CD4-positive, alpha-beta T cell treated with Interleukin-15 for 1 hour (primary cell): ENCODE measurements around the gene TMEM163.
A peak's percentile ranks its signal among the peaks of the same experiment; 100 is the strongest.
"Not testable (repeated sequence)": the region's sequence is repeated elsewhere in the genome, so short reads cannot be mapped to it uniquely, and the experiment has no call there.

Source experiments
- DNase-seq: peaks from one replicate; pipeline ENCODE4 v3.0.0-alpha.2; 2020

TMEM163 gene

GRCh38 chr2:134718817-134719814, at the start of gene TMEM163:
TSS of gene TMEM163 (minus strand) at chr2:134719000.
- peak; percentile 29 for DNase-seq

GRCh38 chr2:134766583-134766982, 47.8 kb upstream of the TMEM163 start:
- no peak for DNase-seq

DNA sequence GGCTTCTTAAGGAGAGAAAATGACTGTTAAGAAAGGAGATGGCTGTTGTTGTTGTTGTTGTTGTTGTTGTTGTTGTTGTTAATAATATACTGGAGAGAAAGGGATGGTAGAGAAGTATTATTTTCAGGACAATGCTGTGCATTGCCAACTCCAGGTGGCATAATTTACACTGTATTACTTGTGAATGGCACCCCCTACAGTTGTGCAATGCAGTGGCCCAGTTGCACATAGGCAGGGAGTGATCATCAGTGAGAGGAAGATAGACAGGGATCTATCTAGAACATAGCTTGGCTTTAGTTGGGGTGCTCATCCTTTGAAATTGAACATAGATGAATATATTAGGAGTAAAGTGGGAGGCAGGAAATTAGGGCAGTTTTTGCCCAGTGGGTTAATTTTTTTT, 47.2 kb upstream of the TMEM163 start:
- DNase-seq: no peak

- no peak for DNase-seq
Observed at GRCh38 chr2:134764164-134764563, 45.4 kb upstream of the TMEM163 start.

DNA sequence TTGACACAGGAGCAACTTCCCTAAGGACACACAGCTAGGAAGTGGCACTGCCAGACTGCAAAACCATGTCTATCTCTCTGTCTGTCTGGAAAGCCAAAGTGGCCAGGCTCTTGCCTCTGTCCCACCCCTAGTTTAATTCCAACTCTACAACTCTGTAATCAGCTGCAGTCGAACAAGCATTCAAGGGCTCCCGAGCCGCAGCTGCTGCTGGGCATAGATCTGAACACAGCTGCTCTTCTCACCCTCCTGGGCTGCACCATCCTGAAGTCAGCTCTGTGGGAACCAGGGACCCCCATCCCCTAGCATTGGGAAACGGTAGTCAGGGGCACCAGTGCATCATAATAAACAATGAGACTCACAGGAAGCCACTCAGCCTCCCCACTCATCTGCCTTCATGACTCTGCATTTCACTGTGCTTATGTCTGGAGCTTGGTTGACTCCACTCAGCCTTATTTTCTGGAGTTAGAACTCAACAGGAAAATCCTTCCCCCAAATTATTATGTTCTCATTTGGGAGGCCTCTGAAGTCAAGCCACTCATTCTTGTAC, 44.4 kb upstream of the TMEM163 start:
- no peak for DNase-seq

DNA sequence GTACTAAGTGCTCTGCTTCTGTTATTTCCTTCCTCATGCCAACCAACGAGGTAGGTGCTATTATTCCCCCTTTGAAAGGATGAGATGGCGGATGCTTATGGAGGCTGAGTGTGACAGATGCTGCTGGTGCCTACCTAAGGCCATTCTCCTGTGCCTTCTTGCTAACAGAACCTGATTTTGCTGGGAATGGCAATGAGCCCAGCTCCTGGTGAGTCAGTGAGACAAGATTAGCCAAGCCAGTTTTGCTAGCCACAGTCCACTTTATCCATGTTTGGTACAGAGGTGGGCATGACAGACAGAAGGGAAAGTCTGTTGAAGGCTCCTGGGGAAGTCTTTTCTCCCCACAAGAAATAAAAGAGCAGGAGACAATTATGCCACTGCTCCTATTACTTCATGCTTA, 43.7 kb upstream of the TMEM163 start:
- no peak for DNase-seq

GRCh38 chr2:134760385-134760784, 41.6 kb upstream of the TMEM163 start:
- DNase-seq: no peak

DNA sequence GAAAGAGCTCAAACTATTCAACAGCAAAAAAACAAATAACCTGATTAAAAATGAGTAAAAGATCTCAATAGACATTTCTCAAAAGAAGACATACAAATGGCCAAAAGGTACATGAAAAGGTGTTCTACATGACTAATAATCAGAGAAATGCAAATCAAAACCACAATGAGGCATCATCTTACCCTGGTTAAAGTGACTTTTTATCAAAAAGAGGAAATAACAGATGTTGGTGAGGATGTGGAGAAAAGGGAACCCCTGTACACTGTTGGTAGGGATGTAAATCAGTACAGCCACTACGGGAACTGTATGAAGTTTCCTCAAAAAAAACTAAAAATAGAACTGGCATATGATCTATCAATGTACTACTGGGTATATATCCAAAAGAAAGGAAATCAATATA, 39.8 kb upstream of the TMEM163 start:
- no peak for DNase-seq

DNA sequence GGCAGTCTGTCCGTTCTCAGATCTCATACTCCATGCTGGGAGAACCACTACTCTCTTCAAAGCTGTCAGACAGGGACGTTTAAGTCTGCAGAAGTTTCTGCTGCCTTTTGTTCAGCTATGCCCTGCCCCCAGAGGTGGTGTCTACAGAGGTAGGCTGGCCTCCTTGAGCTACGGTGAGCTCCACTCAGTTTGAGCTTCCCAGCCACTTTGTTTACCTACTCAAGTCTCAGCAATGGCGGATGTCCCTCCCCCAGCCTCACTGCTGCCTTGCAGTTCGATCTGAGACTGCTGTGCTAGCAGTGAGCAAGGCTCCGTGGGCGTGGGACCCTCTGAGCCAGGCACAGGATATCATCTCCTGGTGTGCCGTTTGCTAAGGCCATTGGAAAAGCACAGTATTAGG, 33.2 kb upstream of the TMEM163 start:
- not testable (repeated sequence) for DNase-seq

DNA sequence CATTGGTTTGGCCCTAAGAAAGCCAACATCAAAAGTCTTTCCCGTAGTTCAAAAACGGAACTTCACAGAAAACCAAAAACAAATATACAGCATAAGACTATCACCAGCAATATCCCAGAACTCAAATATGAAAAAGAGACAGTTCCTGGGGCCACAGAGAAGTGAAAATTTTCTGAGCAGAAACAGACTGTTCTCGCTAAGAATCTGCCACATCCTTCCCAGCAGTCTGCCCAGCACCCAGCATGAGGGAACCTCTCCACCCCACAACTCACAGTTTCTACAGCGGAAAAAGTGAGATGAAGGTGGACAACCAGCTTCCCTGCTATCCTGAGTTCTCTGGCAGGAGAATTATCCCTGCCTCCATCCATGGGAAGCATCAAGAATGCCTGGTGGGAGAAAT, 26.7 kb upstream of the TMEM163 start:
- DNase-seq: no peak

- no peak for DNase-seq
Observed at GRCh38 chr2:134745023-134745422, 26.2 kb upstream of the TMEM163 start.

- DNase-seq: peak; percentile 79
Observed at GRCh38 chr2:134739879-134740301, 21.1 kb upstream of the TMEM163 start.

DNA sequence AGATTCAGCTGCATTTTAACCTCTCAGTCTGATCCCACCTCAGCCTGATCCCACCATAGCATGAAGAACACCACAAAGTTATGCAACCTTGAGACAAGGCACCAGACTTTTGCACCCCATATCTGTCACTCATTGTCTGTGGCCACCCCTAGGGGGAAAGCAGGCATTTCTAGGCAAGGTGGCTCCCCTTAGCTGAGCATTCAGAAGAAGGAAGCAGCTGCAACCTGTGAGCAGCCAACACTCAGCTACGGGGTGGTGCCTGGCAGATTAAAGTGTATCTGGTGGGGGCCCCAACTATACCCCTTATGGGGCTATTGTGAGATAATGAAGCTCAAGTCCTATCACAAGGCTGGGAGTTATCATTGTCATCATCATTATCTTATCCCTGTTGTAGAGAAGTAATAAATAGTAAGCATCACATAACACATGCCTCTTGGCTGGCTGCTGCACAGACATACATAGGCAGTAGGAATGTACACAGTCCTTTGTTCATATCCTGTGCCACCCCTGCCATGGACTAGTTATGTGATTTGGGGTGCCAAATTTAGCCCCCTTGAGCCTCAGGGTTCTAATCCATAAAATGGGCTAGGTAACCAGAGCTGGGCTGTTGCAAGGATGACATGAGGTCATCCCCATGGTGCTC, 20.6 kb upstream of the TMEM163 start:
- peak; percentile 56 for DNase-seq

- DNase-seq: no peak
Observed at GRCh38 chr2:134738141-134738870, 19.5 kb upstream of the TMEM163 start.

DNA sequence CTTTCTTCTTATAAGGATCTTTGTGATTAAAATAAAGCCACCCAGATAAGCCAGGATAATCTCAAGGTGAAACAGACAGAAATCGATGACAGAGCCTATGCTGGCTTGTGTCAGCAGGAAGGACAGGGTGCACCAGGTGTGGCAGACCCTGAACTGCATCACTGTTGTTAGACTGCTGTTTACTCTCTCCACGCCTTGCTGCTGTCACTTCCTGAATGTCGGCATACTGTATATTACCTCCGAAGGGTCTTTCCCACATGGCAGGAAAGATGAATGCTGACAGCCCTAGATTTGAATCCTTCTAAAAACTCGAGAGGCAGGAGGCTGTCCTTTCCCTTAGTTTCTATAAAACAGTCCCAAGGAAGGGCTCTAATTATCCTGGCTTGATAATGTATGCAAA, 18.9 kb upstream of the TMEM163 start:
- DNase-seq: peak; percentile 39

DNA sequence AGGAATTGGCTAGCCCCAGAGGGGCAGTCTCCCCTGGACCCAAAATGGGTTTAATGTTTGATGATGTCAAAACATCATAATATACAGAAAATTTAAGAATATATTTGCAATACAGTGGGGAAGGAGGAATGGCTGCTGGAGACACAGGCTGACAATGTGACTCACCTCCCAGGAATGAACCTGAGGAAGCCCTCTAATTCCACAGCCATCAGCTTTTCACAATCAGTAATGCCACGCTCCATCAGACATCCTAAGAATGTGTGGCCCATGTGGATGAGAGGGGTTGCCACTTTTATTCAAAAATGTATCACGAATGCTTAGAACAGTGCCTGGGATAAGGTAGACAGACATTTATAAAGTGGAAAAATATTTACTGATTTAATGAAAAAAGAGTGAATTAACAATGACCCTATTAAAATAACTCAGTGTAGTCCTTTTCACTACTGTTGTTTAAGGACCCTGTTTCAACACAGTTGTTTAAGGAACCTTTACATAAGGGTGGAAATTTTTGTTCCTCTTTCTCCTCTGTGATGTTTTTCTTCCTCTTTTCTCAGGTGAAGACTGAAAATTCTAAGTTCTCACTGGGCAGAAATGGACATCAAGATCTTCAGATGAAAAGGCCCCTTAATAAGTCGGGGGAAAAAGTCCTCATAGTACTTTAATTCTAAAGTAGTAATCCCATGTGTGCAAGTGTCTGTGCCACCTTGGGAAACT, 17.5 kb upstream of the TMEM163 start:
- no peak for DNase-seq

GRCh38 chr2:134728163-134728562, 9.4 kb upstream of the TMEM163 start:
- DNase-seq: no peak

DNA sequence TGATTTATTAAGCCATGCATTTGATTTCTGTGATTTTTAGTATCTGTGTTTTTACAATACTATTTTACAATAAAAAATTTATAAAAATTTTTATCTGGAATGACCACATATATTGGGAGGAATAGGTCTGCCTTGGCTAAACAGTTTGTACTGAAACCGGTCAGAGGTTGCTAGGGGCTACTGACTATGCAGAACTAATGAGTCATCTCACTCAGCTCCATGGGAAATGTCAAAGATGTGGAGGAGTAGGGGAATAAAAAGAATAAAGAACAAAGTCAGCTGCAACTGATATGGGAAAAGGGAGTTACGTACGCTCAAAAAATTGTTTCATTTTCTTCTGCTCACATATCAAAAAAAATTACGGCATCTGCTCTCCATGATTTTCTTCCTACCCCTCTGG, 8.6 kb upstream of the TMEM163 start:
- no peak for DNase-seq

GRCh38 chr2:134726645-134727044, 7.8 kb upstream of the TMEM163 start:
- DNase-seq: no peak

GRCh38 chr2:134725876-134726275, 7.1 kb upstream of the TMEM163 start:
- no peak for DNase-seq

GRCh38 chr2:134724341-134724740, 5.5 kb upstream of the TMEM163 start:
- DNase-seq: no peak

GRCh38 chr2:134723742-134724141, 4.9 kb upstream of the TMEM163 start:
- DNase-seq: not testable (repeated sequence)
